Epithelial cell of proximal tubule (primary cell): ENCODE data around the gene CLDN22. TPM values are rescaled to one million over a fixed set of nuclear protein-coding genes. Genes with fewer than 3 reads are reported as not detected.

Experiments
- DNase-seq: peaks from one replicate; pipeline ENCODE4 v3.0.0-alpha.2; 2011; ENCODE audit warnings: low read depth
- H3K4me3 ChIP-seq: 2 replicates; pipeline ENCODE4 v1.5.1; 2011; ENCODE audit warnings: low read depth, mild to moderate bottlenecking, low read length
- CTCF ChIP-seq: conservative IDR thresholded peaks from 2 replicates; pipeline ENCODE4 v1.5.1; 2012; ENCODE audit warnings: low read depth, mild to moderate bottlenecking, low read length
- total RNA-seq: library from RNA; depleted of rRNA; stranded (reverse); fragments of >200 nt; gene quantifications from 2 replicates; pipeline ENCODE4 v1.2.3, GENCODE V29; 2015

Gene CLDN22
- total RNA-seq, 1 donor from 2014 or later = not detected

GRCh38 chr4:183323295-183323694 is 3.2 kb upstream of the CLDN22 start:
- no peak for TF ChIP-seq CTCF
- DNase-seq = no peak
- no peak overlapping the region for H3K4me3 ChIP-seq

- DNase-seq = no peak
- no peak for TF ChIP-seq CTCF
- no peak within 1 kb of the TSS for H3K4me3 ChIP-seq
Measured at GRCh38 chr4:183322326-183322725, 2.2 kb upstream of the CLDN22 start, which contains the start of gene CLDN24. TSS of gene CLDN24 (minus strand) at chr4:183322426. CDS start at chr4:183322426, 0 bp downstream.

- no peak overlapping the region for H3K4me3 ChIP-seq
- TF ChIP-seq CTCF = no peak
- DNase-seq = no peak
Measured at GRCh38 chr4:183321516-183321915, 1.4 kb upstream of the CLDN22 start.

- DNase-seq = no peak
- H3K4me3 ChIP-seq = no peak overlapping the region
- TF ChIP-seq CTCF = no peak
Measured at GRCh38 chr4:183321079-183321478, 1.0 kb upstream of the CLDN22 start.

- DNase-seq = no peak
- no peak overlapping the region for H3K4me3 ChIP-seq
- no peak for TF ChIP-seq CTCF
Measured at GRCh38 chr4:183318656-183319055, 1.4 kb downstream of the CLDN22 start.

- TF ChIP-seq CTCF = no peak
- H3K4me3 ChIP-seq = no peak overlapping the region
- no peak for DNase-seq
Measured at GRCh38 chr4:183314806-183315205, 5.3 kb downstream of the CLDN22 start.

GRCh38 chr4:183314336-183314735 is 5.7 kb downstream of the CLDN22 start:
- no peak for TF ChIP-seq CTCF
- no peak for DNase-seq

More at GRCh38 chr4:183314336-183314735, 5.7 kb downstream of the CLDN22 start:
- H3K4me3 ChIP-seq = no peak overlapping the region
